Amniotic epithelial cell (primary cell): ENCODE results near the gene UFC1.

Experiments
- DNase-seq: peaks from one replicate; pipeline ENCODE4 v3.0.0-alpha.2; 2010; ENCODE audit warnings: low read depth

The UFC1 gene

DNA sequence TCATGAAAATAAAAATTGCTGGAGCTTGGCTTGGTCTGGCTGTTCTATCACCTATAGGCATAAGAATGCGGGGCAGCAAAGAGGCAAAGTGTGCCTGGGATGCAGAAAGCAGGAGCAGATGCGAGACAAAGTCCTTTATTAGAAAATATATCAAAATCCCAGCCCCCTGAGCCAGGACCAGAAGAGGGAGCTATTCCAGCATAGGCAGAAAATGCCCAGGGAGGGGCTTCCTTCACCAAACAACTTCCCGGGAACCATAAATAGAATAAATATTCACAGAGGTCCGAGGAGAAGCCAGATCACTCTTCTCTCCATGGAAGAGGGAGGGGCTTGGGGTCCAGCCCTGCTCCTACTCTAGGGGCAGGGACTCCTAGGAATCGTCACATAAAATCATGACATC lies 17.4 kb downstream of the UFC1 start:
- DNase-seq = no peak

DNA sequence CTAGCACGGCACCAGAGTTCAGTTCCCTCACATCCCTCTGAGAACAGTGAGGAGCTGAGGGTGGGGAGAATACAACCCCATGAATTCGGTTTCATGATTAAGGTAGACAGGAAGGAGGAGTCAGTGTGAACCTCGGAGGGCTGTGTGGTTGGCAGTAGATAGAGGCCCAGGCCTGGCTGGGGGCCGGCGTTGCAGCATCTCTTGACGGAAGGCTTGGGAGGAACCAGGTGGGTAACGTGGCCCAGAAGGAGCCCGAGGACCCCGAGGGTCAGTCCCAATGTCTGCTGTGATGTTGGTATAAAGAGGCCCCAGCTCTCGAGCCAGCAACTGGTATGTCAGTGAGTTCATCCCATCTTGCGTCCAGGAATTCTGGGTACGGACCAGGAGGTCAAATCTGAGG lies 17.9 kb downstream of the UFC1 start:
- DNase-seq = no peak

GRCh38 chr1:161172349-161172748 lies 18.6 kb downstream of the UFC1 start:
- DNase-seq = no peak

- peak; percentile 89 for DNase-seq
These were observed 19.1 kb downstream of the UFC1 start for GRCh38 chr1:161172776-161173376.

- no peak for DNase-seq
These were observed 19.9 kb downstream of the UFC1 start for GRCh38 chr1:161173711-161174110.

DNA sequence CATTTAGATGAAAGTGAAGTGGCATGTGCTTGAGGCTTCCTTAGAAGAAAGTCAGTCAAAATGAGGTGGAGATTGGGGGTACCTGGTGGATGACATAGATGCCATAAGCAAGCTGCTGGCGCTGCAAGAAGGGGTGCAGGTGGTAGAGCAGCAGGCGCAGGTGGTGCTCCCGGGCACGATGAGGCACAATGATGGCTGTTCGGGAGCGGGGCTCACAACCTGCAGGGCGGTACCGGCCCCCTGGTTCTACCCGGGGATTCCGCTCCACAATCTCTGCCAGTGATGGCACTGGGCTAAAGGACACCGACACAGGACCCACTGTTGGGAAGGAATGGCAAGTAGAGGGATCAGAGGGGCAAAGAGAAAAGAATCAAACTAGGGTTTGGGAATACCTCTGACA lies 21.1 kb downstream of the UFC1 start:
- no peak for DNase-seq

DNA sequence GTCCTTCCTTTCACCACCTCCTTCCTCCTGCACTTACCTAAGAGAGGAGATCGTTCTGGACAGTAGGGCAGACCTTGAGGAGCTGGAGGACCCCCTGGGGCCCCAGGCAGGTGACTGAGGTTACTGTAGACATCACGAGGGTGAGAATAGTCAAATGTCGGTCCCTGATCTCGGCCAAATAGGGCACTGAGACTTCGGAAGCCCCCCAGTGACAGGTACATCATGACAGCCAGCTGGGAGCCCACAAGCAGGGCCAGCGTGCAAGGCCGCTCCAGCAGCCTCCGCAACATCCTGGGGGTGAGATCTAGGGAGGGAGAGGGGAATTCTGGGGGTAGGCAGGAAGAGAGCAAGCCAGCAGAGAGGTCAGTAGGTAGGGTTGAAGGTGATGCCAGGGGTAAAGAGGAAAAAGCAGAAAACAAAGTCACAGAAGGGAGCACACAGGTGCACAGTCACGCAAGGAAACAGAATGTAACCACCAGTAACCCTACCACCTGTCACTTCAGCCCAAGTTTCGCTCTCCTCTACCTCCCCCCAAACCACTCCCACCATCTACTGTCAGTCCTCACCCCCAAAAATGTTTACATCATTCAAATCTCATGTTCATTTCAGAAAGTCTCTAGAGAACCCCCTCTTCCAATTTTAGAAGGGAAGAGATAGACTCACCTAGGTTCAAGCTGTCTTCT lies 22.1 kb downstream of the UFC1 start:
- DNase-seq = no peak

DNA sequence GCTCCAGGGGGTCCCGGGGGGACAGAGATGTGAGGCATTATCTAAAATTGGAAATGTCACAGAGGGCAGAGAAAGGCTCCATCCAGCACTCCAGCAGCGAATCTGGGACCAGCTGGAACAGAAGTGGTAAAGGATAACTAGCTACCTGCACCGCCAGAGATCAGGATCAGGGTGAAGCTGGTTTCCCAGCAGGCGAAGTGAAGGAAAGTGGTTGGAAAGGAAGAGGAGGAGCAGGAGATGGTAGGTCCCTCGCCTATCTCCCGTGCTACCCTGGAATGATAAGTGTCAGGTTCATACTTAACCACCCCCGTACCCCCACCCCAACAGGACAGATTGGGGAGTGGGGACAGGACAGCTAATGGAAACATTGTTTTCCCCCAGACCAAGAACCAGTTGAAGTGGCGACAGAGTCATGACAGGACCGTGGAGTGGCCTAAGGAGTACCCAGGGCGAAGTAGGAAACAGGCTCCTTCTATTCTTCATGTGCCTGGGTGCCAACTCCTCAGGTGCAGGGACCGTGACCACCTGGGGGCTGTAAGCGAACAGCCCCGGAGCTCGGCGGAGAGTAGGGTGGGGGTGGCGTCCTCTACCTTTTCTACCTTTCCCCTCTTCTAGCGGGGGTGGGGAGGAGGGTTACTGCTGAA lies 22.8 kb downstream of the UFC1 start:
- no peak for DNase-seq

DNA sequence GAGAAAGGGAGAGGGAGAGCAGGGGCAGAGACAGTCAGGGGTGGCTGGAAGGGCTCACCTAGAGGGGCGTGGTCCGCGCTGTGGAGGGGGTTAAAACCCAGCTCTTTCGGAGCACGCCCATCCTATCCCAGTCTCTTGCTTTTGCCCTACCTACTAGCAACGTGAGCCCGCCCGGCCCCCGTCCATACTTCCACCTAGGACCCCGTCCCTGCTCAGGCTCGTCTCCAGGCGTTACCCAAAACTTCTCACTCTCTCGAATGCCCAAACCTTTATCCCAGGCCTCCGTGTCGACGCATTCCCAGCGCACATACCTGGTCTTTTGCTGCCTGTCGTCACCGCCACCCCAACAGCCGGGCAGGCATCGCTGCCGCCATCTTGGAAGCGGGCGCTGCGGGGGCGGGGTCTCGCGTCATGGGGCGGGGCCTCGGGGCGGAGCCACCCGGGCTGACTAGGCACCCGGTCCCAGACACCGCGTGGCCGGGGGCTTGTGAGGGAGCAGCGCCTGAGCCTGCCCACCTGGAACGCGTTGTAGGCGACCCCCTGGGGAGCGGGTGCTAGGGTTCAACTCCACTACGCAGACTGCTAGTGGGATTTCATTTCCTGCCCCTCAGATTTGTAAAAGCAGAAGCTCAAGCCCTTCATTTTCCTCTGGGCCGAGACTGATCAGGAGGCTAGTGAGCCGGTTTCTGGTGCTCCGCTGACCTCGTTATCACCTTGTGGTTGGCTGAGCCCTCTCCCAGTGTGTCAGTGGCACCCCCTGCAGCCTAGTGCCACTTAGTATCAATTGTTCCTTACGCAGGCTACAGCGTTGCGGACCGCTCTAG lies 23.5 kb downstream of the UFC1 start, which contains the start of gene B4GALT3:
Gene B4GALT3 (minus strand): TSS at position 396 of the 824 bp plus-strand sequence. CDS start 1,447 bp downstream, outside the sequence.
- DNase-seq = peak; percentile 54

DNA sequence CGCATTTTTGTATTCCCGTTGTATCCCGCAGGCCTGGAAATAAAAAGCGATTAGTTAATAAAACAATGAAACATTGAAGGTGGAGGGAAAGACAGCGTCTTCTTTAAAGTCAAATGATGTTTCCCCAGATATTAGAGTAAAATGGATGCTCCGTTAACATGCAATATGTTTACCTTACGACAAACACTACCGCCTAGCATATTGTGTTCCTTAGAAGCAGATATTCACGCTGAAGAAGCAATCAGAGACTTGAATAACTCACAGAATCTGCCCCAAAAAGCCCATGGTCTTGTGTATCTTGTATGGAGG lies 24.1 kb downstream of the UFC1 start:
- no peak for DNase-seq

- DNase-seq = no peak
These were observed 25.9 kb downstream of the UFC1 start for GRCh38 chr1:161179698-161180097.

- no peak for DNase-seq
These were observed 26.9 kb downstream of the UFC1 start for GRCh38 chr1:161180639-161181038.

- peak; percentile 47 for DNase-seq
These were observed 28.4 kb downstream of the UFC1 start for GRCh38 chr1:161182214-161182613.

GRCh38 chr1:161185282-161185682 lies 31.5 kb downstream of the UFC1 start:
- peak; percentile 31 for DNase-seq

GRCh38 chr1:161185732-161186311 lies 32.0 kb downstream of the UFC1 start:
- DNase-seq = no peak

DNA sequence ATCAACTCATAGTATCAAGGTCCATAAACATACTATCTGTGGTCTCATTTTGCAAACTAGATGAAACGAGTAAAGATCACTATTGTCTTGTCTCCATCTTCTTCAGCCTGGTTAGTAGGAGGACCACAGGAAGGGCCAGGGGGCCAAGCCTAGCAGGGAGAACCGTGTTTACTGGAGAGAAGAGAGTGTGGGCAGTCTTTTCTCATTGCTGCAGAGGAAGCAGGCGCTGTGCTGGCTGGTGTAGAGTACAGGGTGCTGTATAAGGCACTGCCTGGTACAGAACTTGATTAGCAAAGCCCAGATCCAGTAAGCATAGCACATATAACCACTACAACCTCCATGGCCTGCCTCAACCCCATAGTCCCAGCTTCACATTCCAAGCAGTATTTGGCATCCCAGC lies 33.5 kb downstream of the UFC1 start:
- peak; percentile 88 for DNase-seq

DNA sequence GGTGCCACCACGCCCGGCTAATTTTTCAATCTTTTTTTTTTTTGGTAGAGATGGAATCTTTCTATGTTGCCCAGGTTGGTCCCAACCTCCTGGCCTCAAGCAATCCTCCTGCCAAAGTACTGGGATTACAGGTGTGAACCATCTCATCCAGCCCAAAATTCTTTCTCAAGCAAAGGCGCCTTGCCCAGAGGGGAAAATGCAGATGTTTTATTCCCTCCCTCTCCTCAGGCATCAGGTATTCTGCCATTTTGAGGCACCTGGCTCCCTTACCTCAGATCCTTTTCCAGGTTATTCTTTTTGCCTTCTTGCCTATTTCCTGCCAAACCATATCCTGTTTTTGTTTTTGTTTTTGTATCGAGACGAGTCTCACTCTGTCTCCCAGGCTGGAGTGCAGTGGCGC lies 34.6 kb downstream of the UFC1 start:
- no peak for DNase-seq

- DNase-seq = peak; percentile 70
These were observed 35.3 kb downstream of the UFC1 start for GRCh38 chr1:161189036-161189435.

DNA sequence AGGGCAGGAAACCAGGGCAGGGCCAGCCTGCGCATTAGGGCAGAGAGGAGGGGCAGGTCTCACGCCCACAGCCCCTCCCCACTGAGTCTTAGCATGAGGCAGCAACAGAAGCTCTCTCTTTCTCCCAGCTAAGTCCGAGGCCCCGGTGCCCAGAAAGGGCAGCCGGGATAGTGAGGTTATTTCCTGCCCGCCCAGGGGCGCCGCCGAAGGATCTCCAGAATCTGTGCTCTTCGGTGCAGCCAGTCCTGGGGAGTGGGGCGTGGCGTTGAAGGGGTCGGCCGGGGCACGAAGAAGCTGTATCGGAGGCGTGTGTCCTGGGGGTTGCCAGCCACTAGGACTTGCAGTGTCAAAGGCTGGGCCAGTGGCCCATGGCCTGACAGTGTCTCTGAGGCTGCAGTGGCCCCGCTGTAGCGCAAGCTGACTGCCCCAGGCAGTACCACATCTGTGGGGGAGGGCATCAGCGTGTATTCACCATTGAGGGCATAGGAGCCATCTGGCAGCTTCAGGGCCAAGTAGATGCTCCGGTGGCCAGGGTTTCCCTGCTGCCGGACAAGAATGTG lies 37.3 kb downstream of the UFC1 start:
- no peak for DNase-seq

- no peak for DNase-seq
These were observed 38.2 kb downstream of the UFC1 start for GRCh38 chr1:161191971-161192370.

GRCh38 chr1:161192476-161193465 lies 39.0 kb downstream of the UFC1 start:
- peak; percentile 61 for DNase-seq
